NB4 (cell line): ENCODE results near the gene GTF3C4.

Experiments used
- DNase-seq: peaks from one replicate; pipeline ENCODE4 v3.0.0; 2010; ENCODE audit warnings: low read depth
- H3K4me3 ChIP-seq: one replicate; pipeline ENCODE4 v1.5.1; 2011; ENCODE audit warnings: mild to moderate bottlenecking, low read depth, low read length, moderate library complexity
- MYC ChIP-seq: IDR thresholded peaks from 2 replicates; pipeline ENCODE4 v1.6.1; 2011; ENCODE audit warnings: low read depth, low read length
- POLR2A ChIP-seq: IDR thresholded peaks from 2 replicates; pipeline ENCODE4 v1.6.1; 2011; ENCODE audit warnings: mild to moderate bottlenecking; ENCODE audit not compliant: insufficient read length; ENCODE audit errors: extremely low read depth
- TF ChIP-seq, protein P1 (sequence below): IDR thresholded peaks from one replicate; pipeline ENCODE4 v1.5.1; 2012; ENCODE audit warnings: low read depth, low read length
- TF ChIP-seq, protein P2 (sequence below): IDR thresholded peaks from 2 replicates; pipeline ENCODE4 v1.6.1; 2011; ENCODE audit warnings: low read depth, low read length

The GTF3C4 gene

DNA sequence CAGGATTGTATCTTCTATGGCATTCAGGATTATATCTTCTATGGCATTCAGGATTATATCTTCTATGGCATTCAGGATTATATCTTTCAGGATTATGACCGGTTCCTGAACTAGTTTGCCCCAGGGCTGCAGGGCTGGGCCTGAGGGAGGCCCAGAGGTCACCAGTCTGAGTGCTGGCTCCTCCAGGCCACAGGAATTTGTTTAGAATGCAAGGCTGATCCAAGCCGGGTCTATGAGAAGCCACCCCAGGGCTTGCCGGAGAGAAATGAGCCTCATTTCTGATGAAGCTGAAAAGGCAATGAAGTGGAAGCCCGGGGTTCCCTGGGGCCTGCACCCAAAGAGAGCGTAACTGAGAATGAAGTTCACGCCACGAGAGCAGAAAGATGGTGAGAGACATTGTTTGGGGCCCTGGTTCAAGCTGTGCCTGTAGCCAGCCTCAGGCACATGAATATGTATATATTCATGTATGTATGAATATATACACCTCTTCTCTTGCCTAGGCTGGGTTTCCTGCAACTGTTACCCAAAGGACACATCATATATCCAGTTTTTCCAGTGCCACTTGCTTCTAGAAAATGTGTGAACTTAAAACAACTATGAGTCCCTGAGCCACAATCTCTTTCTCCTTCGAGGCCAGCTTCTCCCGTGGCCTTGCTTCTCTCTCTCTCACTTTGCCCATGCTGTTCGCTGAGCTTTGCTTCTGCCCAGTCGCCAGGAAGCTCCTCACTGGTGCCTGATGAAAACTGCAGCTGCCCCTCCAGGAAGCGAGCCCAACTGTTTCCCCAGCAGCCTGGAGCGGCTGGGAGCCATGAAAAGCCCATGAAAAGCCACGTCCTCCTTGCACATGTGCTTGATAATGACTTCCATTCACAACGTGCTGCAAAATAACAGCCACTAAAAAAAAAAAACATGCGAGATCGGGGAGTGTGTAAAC lies 62.3 kb downstream of the GTF3C4 start:
- TF ChIP-seq MYC (no peak), POLR2A (no peak)
- TF ChIP-seq, protein P1, sequence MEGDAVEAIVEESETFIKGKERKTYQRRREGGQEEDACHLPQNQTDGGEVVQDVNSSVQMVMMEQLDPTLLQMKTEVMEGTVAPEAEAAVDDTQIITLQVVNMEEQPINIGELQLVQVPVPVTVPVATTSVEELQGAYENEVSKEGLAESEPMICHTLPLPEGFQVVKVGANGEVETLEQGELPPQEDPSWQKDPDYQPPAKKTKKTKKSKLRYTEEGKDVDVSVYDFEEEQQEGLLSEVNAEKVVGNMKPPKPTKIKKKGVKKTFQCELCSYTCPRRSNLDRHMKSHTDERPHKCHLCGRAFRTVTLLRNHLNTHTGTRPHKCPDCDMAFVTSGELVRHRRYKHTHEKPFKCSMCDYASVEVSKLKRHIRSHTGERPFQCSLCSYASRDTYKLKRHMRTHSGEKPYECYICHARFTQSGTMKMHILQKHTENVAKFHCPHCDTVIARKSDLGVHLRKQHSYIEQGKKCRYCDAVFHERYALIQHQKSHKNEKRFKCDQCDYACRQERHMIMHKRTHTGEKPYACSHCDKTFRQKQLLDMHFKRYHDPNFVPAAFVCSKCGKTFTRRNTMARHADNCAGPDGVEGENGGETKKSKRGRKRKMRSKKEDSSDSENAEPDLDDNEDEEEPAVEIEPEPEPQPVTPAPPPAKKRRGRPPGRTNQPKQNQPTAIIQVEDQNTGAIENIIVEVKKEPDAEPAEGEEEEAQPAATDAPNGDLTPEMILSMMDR, result no peak
- TF ChIP-seq, protein P2, sequence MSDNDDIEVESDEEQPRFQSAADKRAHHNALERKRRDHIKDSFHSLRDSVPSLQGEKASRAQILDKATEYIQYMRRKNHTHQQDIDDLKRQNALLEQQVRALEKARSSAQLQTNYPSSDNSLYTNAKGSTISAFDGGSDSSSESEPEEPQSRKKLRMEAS, result no peak
- DNase-seq, result no peak
- no peak overlapping the region for H3K4me3 ChIP-seq

DNA sequence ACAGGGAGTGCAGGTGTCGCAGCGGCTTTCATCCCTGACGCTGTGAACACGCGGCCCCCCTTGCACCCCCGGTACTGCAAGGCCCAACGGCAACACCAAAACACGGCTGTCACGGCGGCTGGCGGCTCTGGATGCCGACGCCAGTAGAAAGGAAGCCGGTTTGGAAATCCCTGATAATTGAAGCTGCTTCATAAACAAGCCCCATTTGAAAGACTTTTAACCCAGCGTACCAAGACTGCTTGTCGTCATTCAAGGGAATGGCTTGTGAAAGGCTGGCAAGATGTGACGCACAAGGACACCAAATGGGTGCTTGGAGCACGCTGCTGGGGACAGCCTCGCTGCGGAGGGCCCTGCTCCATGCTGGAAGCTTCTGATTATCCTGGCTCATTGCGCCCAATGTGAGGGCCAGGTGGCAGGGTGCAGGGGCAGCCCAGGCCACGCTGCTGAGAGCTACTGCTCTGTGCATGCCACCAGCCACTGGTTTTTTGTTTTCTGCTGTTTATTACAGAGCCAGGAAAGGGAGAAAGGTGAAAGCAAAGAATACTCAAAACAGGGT lies 63.1 kb downstream of the GTF3C4 start:
- DNase-seq, result no peak
- H3K4me3 ChIP-seq, result no peak overlapping the region
- TF ChIP-seq, protein P1, result no peak
- TF ChIP-seq, protein P2, result no peak
- TF ChIP-seq POLR2A (no peak), MYC (no peak)

DNA sequence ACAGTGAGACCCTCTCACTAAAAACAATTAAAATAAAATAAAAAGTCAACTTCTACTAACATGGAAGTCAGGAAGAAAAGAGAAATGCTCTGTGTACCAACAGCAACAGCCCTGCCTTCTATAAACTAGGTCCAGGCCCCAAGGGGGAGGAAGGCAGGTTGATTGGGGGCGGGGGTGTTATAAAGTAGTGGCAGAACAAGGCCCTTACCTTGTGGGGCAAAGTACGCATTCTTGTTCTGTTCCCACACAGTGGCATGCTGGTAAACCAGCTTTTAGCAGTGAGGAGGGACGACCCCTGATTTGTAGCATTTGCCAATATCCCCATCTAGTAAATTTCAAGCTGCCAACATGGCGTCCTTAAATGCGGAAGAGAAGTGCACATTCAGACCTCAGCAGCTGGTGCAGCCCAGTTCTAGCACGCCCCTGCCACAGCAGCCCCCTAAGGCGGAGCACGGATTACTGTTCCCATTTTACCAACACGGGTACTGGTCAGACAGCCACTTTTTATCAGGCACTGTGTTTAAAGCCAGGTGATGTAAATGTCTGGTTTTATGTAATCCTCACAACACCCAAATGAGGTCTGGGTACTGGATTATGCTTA lies 69.5 kb downstream of the GTF3C4 start:
- TF ChIP-seq, protein P1, result no peak
- TF ChIP-seq, protein P2, result no peak
- TF ChIP-seq POLR2A (no peak), MYC (no peak)
- H3K4me3 ChIP-seq, result no peak overlapping the region
- DNase-seq, result no peak

DNA sequence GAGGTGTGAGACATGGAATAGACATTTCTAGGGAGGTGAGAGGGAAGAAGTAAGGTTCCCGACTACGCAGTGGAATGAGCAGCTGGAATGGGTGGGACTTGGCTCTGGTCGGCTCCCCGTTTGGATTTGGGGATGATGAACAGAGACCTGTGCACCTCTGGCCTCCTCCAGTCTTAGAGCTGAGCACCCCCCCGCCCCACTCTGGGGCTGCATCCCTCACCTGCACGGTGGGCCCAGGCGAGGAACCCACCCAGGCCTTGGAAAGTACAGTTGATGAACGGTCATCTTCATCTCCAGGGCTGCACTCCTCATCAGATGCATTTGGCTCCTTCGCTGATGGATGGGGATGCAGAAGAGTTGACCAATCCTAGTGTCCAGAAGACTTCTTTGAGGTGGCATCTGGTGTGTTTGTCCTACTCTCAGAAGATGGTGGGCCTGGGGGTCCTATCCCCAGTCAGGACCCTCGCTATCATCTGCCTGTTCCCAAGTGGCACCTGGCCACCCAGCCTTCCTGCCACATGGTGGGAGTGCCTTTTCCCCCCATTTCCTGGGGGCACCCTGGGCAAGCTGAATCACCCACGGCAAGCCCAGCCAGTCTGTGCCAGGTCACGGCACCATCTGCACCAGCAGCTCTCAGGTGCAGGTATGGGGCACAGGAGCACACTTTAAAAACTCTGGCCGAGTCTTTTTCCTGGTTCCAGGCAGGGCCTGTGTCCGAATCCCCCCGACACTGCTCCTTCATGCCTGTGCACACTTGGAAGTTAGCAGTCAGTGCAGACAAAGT lies 70.5 kb downstream of the GTF3C4 start:
- TF ChIP-seq MYC (no peak), POLR2A (no peak)
- TF ChIP-seq, protein P2, result no peak
- TF ChIP-seq, protein P1, result no peak
- no peak overlapping the region for H3K4me3 ChIP-seq
- DNase-seq, result no peak

DNA sequence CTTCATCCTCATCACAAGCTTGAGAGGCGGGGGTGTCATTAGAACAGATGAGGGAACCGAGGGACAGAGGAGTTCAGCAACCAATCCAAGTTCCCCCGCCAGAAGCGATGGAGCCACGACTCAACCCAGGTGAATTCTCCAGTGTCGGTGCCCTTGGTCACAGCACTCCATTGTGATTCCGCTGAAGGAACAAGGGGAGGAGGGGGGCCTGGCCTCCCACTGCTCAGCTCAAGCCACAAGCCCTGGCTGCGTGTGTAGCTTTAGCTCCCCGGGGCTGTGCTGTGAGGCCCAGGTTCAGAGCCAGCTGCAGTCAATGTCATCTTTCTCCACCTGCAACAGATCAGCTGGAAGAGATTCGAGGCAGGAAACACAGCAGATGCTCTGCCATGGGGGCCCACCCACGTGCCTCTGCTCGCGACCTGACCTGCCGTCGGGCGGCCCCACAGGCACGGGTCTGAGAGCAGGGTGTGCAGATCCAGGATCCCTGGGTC lies 72.6 kb downstream of the GTF3C4 start:
- H3K4me3 ChIP-seq, result no peak overlapping the region
- DNase-seq, result no peak
- TF ChIP-seq POLR2A (no peak), MYC (no peak)
- TF ChIP-seq, protein P1, result no peak
- TF ChIP-seq, protein P2, result no peak
